HG03066 (cell line): ENCODE measurements around the gene EGFLAM.
A peak's percentile ranks its signal among the peaks of the same experiment; 100 is the strongest.

Experiments used
- ATAC-seq: cut with Tn5 transposase; IDR thresholded peaks from one replicate; pipeline ENCODE4 v1.9.1; 2021; ENCODE audit warnings: low read depth; ENCODE audit not compliant: unreplicated experiment

The EGFLAM gene

DNA sequence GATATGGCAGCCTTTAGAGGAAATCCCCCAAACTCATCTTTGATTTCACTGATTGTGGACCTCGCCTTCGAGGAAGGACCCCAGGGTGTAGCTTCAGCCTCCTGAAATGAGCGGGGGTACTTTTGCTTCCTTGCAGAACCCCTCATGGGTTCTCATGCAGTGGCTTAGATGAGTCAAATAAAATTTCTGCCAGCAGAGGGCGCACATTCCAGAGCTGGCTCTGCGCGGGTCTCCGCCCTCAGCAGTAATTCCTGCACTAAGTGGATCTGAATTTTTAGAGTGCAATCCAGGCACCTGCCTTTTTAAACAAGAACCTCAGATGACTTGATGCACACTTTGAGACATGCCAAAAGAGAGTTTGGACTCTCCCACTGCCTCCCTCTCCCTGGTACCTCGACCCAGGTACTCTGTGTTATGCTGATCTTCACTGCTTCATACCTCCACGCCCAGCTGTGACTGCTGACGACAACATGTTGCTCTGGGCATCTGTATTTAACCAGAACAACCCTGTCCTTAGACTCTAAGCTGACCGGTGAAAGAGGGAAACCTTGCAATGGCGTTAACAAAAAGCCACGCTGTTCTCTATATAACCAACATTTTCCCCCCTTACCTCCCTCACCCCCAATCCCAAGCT lies 7.3 kb downstream of the EGFLAM start:
- ATAC-seq, result peak; percentile 84

DNA sequence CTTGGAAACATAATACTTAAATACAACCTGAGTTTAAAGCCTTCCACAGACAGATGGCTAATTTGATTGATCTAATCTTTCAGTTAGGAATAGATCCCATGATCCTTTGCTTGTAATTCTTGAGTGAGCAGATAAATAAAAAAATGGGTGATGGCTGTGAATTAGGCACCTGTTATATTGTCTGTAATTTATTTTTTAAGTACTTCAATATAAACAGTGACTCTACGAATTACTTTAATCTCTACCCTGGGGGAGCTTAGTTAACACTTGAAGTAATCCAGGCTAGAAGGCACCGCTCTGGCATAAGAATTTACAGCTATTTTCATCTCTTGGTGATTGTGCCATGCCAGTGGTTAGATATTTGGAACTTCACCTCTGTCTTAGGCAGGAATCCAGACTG lies 9.0 kb downstream of the EGFLAM start:
- ATAC-seq, result no peak

GRCh38 chr5:38273626-38274025 lies 15.3 kb downstream of the EGFLAM start:
- no peak for ATAC-seq

- no peak for ATAC-seq
These were observed 16.0 kb downstream of the EGFLAM start for GRCh38 chr5:38274370-38274769.

DNA sequence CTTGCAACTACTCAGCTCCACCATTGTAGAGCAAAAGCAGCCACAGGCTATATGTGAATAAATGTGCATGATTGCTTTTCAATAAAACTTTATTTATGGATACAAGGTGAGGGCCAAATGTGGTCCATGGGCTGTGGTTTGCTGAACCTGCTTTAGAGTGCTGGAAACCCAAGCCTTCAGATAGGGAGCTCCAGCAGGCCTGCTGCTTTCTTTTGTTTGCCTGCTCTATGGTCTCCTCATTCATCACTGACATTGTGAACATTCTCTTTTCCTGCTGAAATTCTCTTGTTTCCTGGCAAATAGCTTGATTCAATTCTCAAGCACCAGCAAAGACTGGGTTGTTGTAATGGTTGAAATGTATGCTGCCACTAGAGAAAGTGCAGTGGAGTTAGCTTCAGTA lies 26.0 kb downstream of the EGFLAM start:
- no peak for ATAC-seq

DNA sequence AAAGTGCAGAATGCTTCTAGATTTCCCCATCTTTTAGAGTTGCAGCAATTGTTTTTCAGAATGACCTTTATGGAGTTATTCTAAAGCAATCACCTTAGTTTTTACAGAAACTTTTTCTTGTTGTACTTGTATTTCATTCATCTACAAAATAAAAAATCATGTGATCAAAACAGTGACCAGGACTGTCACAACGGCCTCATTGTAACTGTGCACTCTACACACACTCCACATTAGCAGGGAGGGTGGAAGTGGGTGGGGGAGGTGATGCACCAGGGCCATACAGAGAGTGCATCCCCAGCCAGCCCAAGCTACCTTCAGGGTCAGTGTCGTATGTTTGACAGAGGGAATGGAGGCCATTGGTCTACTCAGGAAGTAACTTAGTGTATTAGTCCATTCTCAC lies 26.9 kb downstream of the EGFLAM start:
- ATAC-seq, result no peak

- ATAC-seq, result no peak
These were observed 27.6 kb downstream of the EGFLAM start for GRCh38 chr5:38286002-38286401.

- no peak for ATAC-seq
These were observed 28.8 kb downstream of the EGFLAM start for GRCh38 chr5:38287124-38287523.

DNA sequence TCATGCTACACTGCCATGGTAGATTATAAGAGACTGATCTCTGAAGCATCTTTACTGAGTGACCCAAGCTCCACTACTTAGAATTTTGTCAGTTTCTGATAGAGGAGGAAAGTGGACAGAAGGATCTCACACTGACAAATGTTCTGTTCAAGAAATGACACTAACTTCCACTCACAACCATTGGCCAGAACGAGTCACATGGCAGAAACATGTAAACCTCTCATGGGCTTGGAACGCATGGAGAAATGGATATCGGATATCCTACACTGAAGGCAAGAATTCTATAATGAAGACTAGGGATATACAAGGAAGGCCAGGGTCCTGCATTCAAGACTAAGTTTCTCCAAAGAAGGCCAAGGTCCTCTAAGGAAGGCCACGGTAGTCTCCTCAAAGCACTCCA lies 31.1 kb downstream of the EGFLAM start:
- ATAC-seq, result no peak

DNA sequence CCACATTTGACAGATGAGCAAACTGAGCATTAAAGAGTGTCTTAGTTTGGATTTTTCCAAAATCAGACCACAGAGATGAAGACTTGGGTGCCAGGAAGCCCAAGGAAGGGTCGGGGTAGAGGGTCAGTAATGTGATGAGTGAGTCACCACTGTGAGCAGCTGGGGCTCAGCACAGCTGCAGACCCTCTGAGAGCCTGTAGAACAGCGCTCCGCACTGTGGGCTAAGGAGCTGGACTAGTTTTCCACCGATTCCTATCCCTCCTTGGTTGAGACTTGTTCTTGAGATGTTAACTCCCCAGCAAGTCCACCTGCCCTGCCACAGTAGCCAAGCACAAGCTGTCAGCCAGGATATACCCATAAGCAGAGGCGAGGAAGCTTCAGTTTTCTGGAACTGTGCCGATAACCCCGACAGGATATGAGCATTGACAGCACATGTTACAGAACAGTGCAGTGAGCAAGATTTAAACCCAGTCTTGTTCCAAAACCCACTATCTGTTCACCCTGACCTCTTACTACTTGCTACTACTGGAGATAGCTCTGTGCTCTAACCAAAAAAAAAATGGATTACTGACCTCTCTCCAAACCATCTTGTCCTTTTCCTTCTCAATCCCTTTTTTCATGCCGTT lies 31.8 kb downstream of the EGFLAM start:
- ATAC-seq, result no peak

DNA sequence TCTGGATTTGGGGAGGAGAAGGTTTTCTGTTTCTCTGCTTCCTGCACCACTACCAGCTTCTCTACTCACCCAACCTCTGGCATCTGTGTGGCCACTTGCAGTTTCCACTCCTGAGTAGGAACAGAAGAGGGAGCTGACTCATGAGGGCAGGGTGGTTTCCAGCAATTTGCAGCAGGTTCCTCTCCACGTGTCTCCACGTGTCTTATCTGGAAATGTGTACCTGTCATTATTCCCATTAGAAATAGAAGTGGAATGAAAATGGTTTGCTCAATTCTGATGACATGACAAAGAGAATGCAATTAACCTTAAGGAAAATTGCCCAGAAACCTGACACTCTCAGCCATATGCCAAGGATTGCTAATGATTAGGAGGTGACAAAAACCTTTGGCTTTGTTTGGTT lies 33.0 kb downstream of the EGFLAM start:
- no peak for ATAC-seq

DNA sequence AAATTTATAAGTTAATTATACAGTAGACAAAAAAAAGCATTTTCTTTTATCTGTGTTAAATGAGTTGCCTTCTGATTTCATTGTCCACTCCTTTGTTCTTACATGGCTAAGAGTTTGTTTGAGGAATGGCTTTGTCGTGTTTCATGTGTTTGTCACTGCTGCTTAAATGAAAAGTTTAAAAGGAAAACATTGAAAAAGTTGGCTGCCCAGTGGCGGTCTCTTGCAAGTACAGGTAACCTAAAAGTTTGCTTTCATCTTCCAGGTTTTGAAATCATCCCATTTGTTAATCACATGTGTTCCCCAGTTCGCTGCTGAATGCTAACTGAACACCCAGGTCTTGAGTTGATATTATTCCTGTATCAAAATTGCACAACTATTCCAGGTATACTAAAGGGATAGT lies 33.9 kb downstream of the EGFLAM start:
- no peak for ATAC-seq

- no peak for ATAC-seq
These were observed 37.4 kb downstream of the EGFLAM start for GRCh38 chr5:38295751-38296150.

GRCh38 chr5:38297830-38298608 lies 39.7 kb downstream of the EGFLAM start:
- no peak for ATAC-seq

DNA sequence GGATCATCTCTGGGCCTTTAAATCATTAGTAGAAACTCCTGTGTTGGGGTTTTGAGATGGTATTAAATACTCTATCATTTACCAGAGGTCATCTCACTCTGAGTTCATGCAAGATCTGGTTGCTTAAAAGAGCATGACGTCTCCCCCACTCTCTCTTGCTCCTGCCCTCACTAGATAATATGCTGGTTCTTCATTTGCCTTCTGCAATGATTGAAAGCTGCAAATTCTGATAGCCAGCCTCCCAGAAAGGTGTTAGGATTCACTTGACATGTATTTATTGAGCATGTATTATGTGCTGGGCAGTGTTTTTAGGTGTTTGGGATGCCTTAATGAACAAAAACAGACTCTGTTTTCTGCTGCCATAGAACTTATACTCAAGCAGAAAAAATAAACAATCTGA lies 41.2 kb downstream of the EGFLAM start:
- no peak for ATAC-seq

GRCh38 chr5:38305148-38305547 lies 46.8 kb downstream of the EGFLAM start:
- ATAC-seq, result no peak

DNA sequence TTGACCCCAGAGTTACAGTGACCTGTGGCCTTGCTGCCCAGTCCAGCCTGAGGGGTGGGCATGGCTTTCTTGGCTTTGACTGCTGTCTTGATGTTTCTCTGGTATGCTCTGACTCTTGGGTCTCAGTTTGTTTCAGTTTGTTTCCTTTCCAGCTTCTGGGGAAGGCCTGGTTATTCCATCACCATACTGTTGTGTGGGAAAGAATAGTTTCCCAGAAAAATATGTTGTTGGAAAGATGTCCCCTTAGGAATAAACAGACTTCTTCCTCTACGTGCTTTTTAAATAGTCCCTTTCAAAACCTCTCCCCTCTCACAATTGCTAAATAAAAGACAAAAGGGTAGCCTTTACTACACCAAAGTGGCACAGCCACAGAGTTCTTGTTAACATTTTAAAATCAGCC lies 49.5 kb downstream of the EGFLAM start:
- no peak for ATAC-seq

DNA sequence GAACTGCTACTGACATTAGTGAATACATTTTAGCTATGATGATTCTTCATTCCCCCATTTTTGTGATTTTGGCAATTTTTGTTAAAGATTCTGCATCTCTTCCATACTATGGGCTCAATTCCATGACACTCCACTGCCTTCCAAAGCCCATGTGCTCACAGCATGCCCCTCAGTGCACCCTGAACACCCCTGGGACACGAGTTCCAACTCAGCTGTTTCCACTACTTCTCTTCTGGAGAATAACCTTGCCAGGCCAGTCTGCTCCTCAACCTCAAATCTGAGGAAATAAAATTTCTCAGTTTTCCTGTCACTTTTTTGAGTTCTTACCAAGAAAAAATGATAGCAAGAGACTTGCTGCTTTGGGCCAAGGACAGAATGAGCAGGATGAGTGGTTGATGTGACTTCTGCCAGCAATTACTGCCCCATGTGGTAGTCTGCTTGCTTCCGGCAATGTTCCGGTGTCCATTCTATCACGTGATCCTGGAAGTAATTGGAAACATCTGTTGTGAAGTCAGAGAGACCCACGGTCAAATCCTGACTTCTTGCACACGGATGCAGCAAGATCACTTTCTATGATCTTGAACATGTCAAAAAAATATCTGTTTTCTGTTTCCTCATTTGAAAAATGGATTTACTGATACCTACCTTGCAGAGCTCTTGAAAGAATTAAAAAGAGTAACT lies 58.3 kb downstream of the EGFLAM start:
- ATAC-seq, result no peak

DNA sequence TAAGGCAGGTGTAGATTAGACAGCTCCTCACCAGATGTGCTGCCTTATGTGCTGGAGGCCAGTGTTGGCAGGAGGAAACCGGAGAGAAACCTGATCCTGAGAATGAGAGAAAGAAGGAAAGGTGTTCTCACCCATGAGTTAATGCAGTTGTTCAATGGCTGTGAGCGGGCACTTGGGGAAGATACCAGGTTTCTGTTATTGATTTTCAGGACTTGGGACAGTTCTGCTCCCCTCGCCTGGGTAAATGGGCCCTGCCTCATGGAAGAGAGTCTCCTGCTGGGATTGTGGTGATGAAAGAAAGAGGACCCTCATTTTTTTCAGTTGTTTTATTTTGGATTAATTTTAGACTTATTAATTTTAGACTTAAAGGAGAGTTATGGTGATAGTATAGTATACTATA lies 59.5 kb downstream of the EGFLAM start:
- no peak for ATAC-seq

GRCh38 chr5:38319491-38319890 lies 61.1 kb downstream of the EGFLAM start:
- no peak for ATAC-seq

GRCh38 chr5:38321978-38322377 lies 63.6 kb downstream of the EGFLAM start:
- no peak for ATAC-seq
